ENCODE measurements around the gene USP30. TPM values are rescaled to one million over a fixed set of nuclear protein-coding genes. Genes with fewer than 3 reads are reported as not detected.

The USP30 gene
- total RNA-seq, 1 experiment from 2014 or later: 12.4 TPM

- no peak overlapping the region for H3K27ac ChIP-seq (ENCODE audit: low read depth, low read length, poor library complexity, severe bottlenecking)
- ChIA-PET POLR2A (ENCODE audit: low non-redundant PET) (no interaction called here), CTCF (no interaction called here)
- no TSS peak for BruUV-seq (replicated peaks)
- H3K4me1 ChIP-seq (ENCODE audit: insufficient read depth, low read length, poor library complexity, severe bottlenecking): peaks cover 21% of the 10 kb centered on the region
- intact Hi-C loops (cut with micrococcal nuclease; ENCODE audit: unreplicated experiment): loop anchor here (10.0 kb wide), 2 partner anchors 135 to 235 kb away; partner anchors contain the start of gene SSH1
- no peak for DNase-seq (ENCODE audit: low spot score)
- no peaks in the 10 kb centered on the region for H3K9me3 ChIP-seq (ENCODE audit: low read depth, low read length, poor library complexity, severe bottlenecking)
- TF ChIP-seq CTCF (conservative IDR thresholded peaks at IDR 0.05; ENCODE audit: low read depth, low read length) (no peak), EZH2 (IDR thresholded peaks at IDR 0.05; ENCODE audit: borderline replicate concordance, low read depth, low read length, poor library complexity, severe bottlenecking) (no peak)
- H3K36me3 ChIP-seq (ENCODE audit: insufficient read depth, low read length, poor library complexity, severe bottlenecking): peaks cover 52% of the 10 kb centered on the region
- no peaks in the 10 kb centered on the region for H3K27me3 ChIP-seq (replicated peaks; ENCODE audit: insufficient read depth, low read depth, low read length, poor library complexity)
- no peak overlapping the region for H3K4me3 ChIP-seq (ENCODE audit: low read depth, low read length, poor library complexity, severe bottlenecking)
Observed at GRCh38 chr12:109089683-109090082, 37.3 kb downstream of the USP30 start.

GRCh38 chr12:109092497-109093021 lies 40.2 kb downstream of the USP30 start:
- TF ChIP-seq CTCF (conservative IDR thresholded peaks at IDR 0.05; ENCODE audit: low read depth, low read length) (no peak), EZH2 (IDR thresholded peaks at IDR 0.05; ENCODE audit: borderline replicate concordance, low read depth, low read length, poor library complexity, severe bottlenecking) (no peak)
- Histone ChIP-seq H3K27me3 (replicated peaks; ENCODE audit: insufficient read depth, low read depth, low read length, poor library complexity) (no peaks in the 10 kb centered on the region), H3K36me3 (ENCODE audit: insufficient read depth, low read length, poor library complexity, severe bottlenecking) (peaks cover 27% of the 10 kb centered on the region), H3K4me3 (ENCODE audit: low read depth, low read length, poor library complexity, severe bottlenecking) (peak overlapping the region; percentile 48), H3K27ac (ENCODE audit: low read depth, low read length, poor library complexity, severe bottlenecking) (peak overlapping the region; percentile 55), H3K4me1 (ENCODE audit: insufficient read depth, low read length, poor library complexity, severe bottlenecking) (peaks cover 21% of the 10 kb centered on the region), H3K9me3 (ENCODE audit: low read depth, low read length, poor library complexity, severe bottlenecking) (no peaks in the 10 kb centered on the region)
- ChIA-PET CTCF (no interaction called here), POLR2A (ENCODE audit: low non-redundant PET) (no interaction called here)
- intact Hi-C loops (cut with micrococcal nuclease; ENCODE audit: unreplicated experiment): loop anchor here (1.0 to 10.0 kb wide), 5 partner anchors 138 to 427 kb away; partner anchors contain the start of gene SSH1
- DNase-seq (ENCODE audit: low spot score): peak; percentile 28
- BruUV-seq (replicated peaks): no TSS peak

GRCh38 chr12:109093022-109093918 lies 40.9 kb downstream of the USP30 start, which contains the start of gene ALKBH2:
Gene ALKBH2, minus strand, starts transcription at chr12:109093472. Its CDS starts 686 bp downstream, at chr12:109092786.
- H3K27me3 ChIP-seq (replicated peaks; ENCODE audit: insufficient read depth, low read depth, low read length, poor library complexity): no peaks in the 10 kb centered on the region
- TSS peak; percentile 87 for BruUV-seq (replicated peaks)
- peaks cover 21% of the 10 kb centered on the region for H3K4me1 ChIP-seq (ENCODE audit: insufficient read depth, low read length, poor library complexity, severe bottlenecking)
- intact Hi-C loops (cut with micrococcal nuclease; ENCODE audit: unreplicated experiment): loop anchor here (1.0 to 10.0 kb wide), 5 partner anchors 138 to 428 kb away; partner anchors contain the start of gene SSH1
- H3K4me3 ChIP-seq (ENCODE audit: low read depth, low read length, poor library complexity, severe bottlenecking): peak within 1 kb of the TSS; percentile 48
- H3K36me3 ChIP-seq (ENCODE audit: insufficient read depth, low read length, poor library complexity, severe bottlenecking): peaks cover 20% of the 10 kb centered on the region
- DNase-seq (ENCODE audit: low spot score): peak; percentile 96
- H3K27ac ChIP-seq (ENCODE audit: low read depth, low read length, poor library complexity, severe bottlenecking): peak within 1 kb of the TSS; percentile 55
- ChIA-PET POLR2A (ENCODE audit: low non-redundant PET) (no interaction called here), CTCF (no interaction called here)
- no peak for TF ChIP-seq EZH2 (IDR thresholded peaks at IDR 0.05; ENCODE audit: borderline replicate concordance, low read depth, low read length, poor library complexity, severe bottlenecking)
- peak; percentile 98 for TF ChIP-seq CTCF (conservative IDR thresholded peaks at IDR 0.05; ENCODE audit: low read depth, low read length)
- no peaks in the 10 kb centered on the region for H3K9me3 ChIP-seq (ENCODE audit: low read depth, low read length, poor library complexity, severe bottlenecking)

All from A673 (cell line).